Measurements from ENCODE around the gene GNE. TPM values are rescaled to one million over a fixed set of nuclear protein-coding genes. Genes with fewer than 3 reads are reported as not detected.

The GNE gene
- total and polyA plus RNA-seq, 2 of the 13 experiments (the other 11 are each of a cell fraction or from before 2014, with no cell fraction given) = 16.1 to 24.1 TPM

- peak; percentile 68 for TF ChIP-seq HIC2 (CRISPR knock-in tag; IDR thresholded peaks at IDR 0.05; ENCODE audit: low read depth)
- TF ChIP-seq MATR3 (CRISPR knock-in tag; IDR thresholded peaks at IDR 0.05) = no peak
- no peak; the same call in 1 of the 2 replicates for TF ChIP-seq ZNF841 (CRISPR knock-in tag; IDR thresholded peaks at IDR 0.05; ENCODE audit: borderline replicate concordance)
- TF ChIP-seq YEATS4 (CRISPR knock-in tag; IDR thresholded peaks at IDR 0.05; ENCODE audit: borderline replicate concordance) = peak; percentile 87
- TF ChIP-seq ESRRA (CRISPR knock-in tag; IDR thresholded peaks at IDR 0.05; ENCODE audit: low read depth) = no peak
- TF ChIP-seq ISL2 (CRISPR knock-in tag; IDR thresholded peaks at IDR 0.05) = peak; percentile 60
- TF ChIP-seq ZNF101 (CRISPR knock-in tag; IDR thresholded peaks at IDR 0.05; ENCODE audit: borderline replicate concordance, low read depth) = no peak
- TF ChIP-seq MBD4 (IDR thresholded peaks at IDR 0.05; ENCODE audit: borderline replicate concordance, low read length) = no peak
- TF ChIP-seq PREB (CRISPR knock-in tag; IDR thresholded peaks at IDR 0.05) = peak; percentile 21; the same call in 1 of the 2 replicates
- peak; percentile 94; the same call in 1 of the 2 replicates for TF ChIP-seq GLI4 (CRISPR knock-in tag; IDR thresholded peaks at IDR 0.05; ENCODE audit: borderline replicate concordance)
- no peak for TF ChIP-seq GATA4 (IDR thresholded peaks at IDR 0.05; ENCODE audit: borderline replicate concordance, low read depth)
- peak; percentile 36; the same call in 1 of the 2 replicates for TF ChIP-seq MNT (IDR thresholded peaks at IDR 0.05)
- TF ChIP-seq, protein P1, sequence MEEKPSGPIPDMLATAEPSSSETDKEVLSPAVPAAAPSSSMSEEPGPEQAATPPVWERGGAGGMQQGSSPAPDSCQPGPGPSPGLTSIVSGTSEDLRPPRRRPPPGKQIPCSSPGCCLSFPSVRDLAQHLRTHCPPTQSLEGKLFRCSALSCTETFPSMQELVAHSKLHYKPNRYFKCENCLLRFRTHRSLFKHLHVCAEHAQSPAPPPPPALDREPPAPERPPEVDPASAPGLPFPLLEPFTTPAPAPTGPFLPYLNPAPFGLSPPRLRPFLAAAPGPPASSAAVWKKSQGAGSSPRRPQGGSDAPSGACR (CRISPR knock-in tag; IDR thresholded peaks at IDR 0.05) = peak; percentile 59; the same call in 1 of the 2 replicates
- TF ChIP-seq PRDM15 (CRISPR knock-in tag; IDR thresholded peaks at IDR 0.05) = 0 out of 2 replicates have a peak, but pooled peaks have one; percentile 34
- TF ChIP-seq GMEB2 (CRISPR knock-in tag; IDR thresholded peaks at IDR 0.05; ENCODE audit: low read depth) = peak; percentile 65; the same call in 1 of the 2 replicates
Measured at GRCh38 chr9:36258208-36258995, at the start of gene GNE (continued).
